GM18907 (cell line): Measurements from ENCODE around the gene PRCP.

Experiments used
- ATAC-seq: cut with Tn5 transposase; IDR thresholded peaks from one replicate; pipeline ENCODE4 v1.9.1; 2021; ENCODE audit warnings: mild to moderate bottlenecking, moderate library complexity; ENCODE audit not compliant: unreplicated experiment

PRCP gene

GRCh38 chr11:82837650-82838049, 62.6 kb downstream of the PRCP start:
- ATAC-seq: no peak

- ATAC-seq: no peak
These were observed 67.2 kb downstream of the PRCP start for GRCh38 chr11:82832983-82833382.

- no peak for ATAC-seq
These were observed 68.9 kb downstream of the PRCP start for GRCh38 chr11:82831364-82831763.

GRCh38 chr11:82830746-82831145, 69.5 kb downstream of the PRCP start:
- no peak for ATAC-seq

GRCh38 chr11:82829101-82829500, 71.1 kb downstream of the PRCP start:
- ATAC-seq: no peak

- ATAC-seq: no peak
These were observed 71.8 kb downstream of the PRCP start for GRCh38 chr11:82828472-82828871.

GRCh38 chr11:82826526-82826925, 73.7 kb downstream of the PRCP start:
- ATAC-seq: no peak

- no peak for ATAC-seq
These were observed 76.3 kb downstream of the PRCP start for GRCh38 chr11:82823647-82824619.

GRCh38 chr11:82818409-82819043, 81.7 kb downstream of the PRCP start:
- ATAC-seq: no peak

- no peak for ATAC-seq
These were observed 84.8 kb downstream of the PRCP start for GRCh38 chr11:82815406-82815805.

GRCh38 chr11:82814379-82814778, 85.9 kb downstream of the PRCP start:
- ATAC-seq: no peak

- ATAC-seq: no peak
These were observed 88.9 kb downstream of the PRCP start for GRCh38 chr11:82811369-82811768.

GRCh38 chr11:82810738-82811137, 89.5 kb downstream of the PRCP start:
- ATAC-seq: no peak

- ATAC-seq: no peak
These were observed 89.9 kb downstream of the PRCP start for GRCh38 chr11:82810326-82810725.

- ATAC-seq: no peak
These were observed 92.6 kb downstream of the PRCP start for GRCh38 chr11:82807646-82808045.

GRCh38 chr11:82802710-82803109, 97.5 kb downstream of the PRCP start:
- no peak for ATAC-seq

GRCh38 chr11:82796998-82797961, 103.0 kb downstream of the PRCP start:
- ATAC-seq: no peak

- no peak for ATAC-seq
These were observed 105.7 kb downstream of the PRCP start for GRCh38 chr11:82794490-82794889.

- no peak for ATAC-seq
These were observed 107.2 kb downstream of the PRCP start for GRCh38 chr11:82792822-82793569.

- ATAC-seq: no peak
These were observed 107.9 kb downstream of the PRCP start for GRCh38 chr11:82792319-82792718.
